Brain microvascular endothelial cell (primary cell): ENCODE measurements around the gene PSMD9.

Experiments
- DNase-seq: peaks from one replicate; pipeline ENCODE4 v3.0.0-alpha.2; 2020
- H3K27ac ChIP-seq: fragments of 250-450 bp; sonication (Bioruptor Pico); 2 replicates; pipeline ENCODE4 v1.5.1; 2020; ENCODE audit warnings: mild to moderate bottlenecking, moderate library complexity
- H3K27me3 ChIP-seq: fragments of 250-450 bp; sonication (Bioruptor Pico); replicated peaks from 2 replicates; pipeline ENCODE4 v1.5.1; 2020; ENCODE audit warnings: mild to moderate bottlenecking
- H3K36me3 ChIP-seq: fragments of 250-450 bp; sonication (Bioruptor Pico); replicated peaks from 2 replicates; pipeline ENCODE4 v1.5.1; 2020; ENCODE audit warnings: mild to moderate bottlenecking
- H3K4me3 ChIP-seq: 2 replicates; pipeline ENCODE4 v1.5.1; 2011; ENCODE audit warnings: low read depth, mild to moderate bottlenecking, control low read depth, low read length, moderate library complexity
- CTCF ChIP-seq: IDR thresholded peaks from 2 replicates; pipeline ENCODE4 v1.5.1; 2011; ENCODE audit warnings: low read depth, mild to moderate bottlenecking, moderate library complexity, low read length, control low read depth, inconsistent platforms; ENCODE audit errors: missing control alignments
- in situ Hi-C: cut with HindIII; loops from 2 replicates; pipeline ENCODE4 v1.10.0; 2017; ENCODE audit warnings: low sequenced_read_pairs, low pct_ligation_motif_present

The PSMD9 gene

GRCh38 chr12:121899590-121899989 lies 11.0 kb downstream of the PSMD9 start:
- no peak overlapping the region for H3K27ac ChIP-seq
- H3K36me3 ChIP-seq = peaks cover 82% of the 10 kb centered on the region
- H3K27me3 ChIP-seq = no peaks in the 10 kb centered on the region
- H3K4me3 ChIP-seq = no peak overlapping the region
- no peak for DNase-seq
- no peak for TF ChIP-seq CTCF
- in situ Hi-C loops = no loop called here

GRCh38 chr12:121903202-121903601 lies 14.6 kb downstream of the PSMD9 start:
- H3K27ac ChIP-seq = no peak overlapping the region
- no peak overlapping the region for H3K4me3 ChIP-seq
- DNase-seq = no peak
- H3K27me3 ChIP-seq = no peaks in the 10 kb centered on the region
- in situ Hi-C loops = no loop called here
- H3K36me3 ChIP-seq = peaks cover 76% of the 10 kb centered on the region
- TF ChIP-seq CTCF = no peak

GRCh38 chr12:121905746-121906145 lies 17.2 kb downstream of the PSMD9 start:
- Histone ChIP-seq H3K36me3 (peaks cover 64% of the 10 kb centered on the region), H3K27me3 (no peaks in the 10 kb centered on the region), H3K27ac (no peak overlapping the region), H3K4me3 (no peak overlapping the region)
- TF ChIP-seq CTCF = no peak
- in situ Hi-C loops = no loop called here
- no peak for DNase-seq

- Histone ChIP-seq H3K27me3 (no peaks in the 10 kb centered on the region), H3K4me3 (no peak overlapping the region), H3K36me3 (peaks cover 52% of the 10 kb centered on the region), H3K27ac (no peak overlapping the region)
- no peak for DNase-seq
- TF ChIP-seq CTCF = no peak
- in situ Hi-C loops = no loop called here
Measured at GRCh38 chr12:121908702-121909101, 20.1 kb downstream of the PSMD9 start.

GRCh38 chr12:121911824-121912585 lies 23.4 kb downstream of the PSMD9 start:
- peaks cover 55% of the 10 kb centered on the region for H3K36me3 ChIP-seq
- H3K27ac ChIP-seq = no peak overlapping the region

More at GRCh38 chr12:121911824-121912585, 23.4 kb downstream of the PSMD9 start:
- no peak for DNase-seq
- no peaks in the 10 kb centered on the region for H3K27me3 ChIP-seq
- H3K4me3 ChIP-seq = no peak overlapping the region
- in situ Hi-C loops = no loop called here
- no peak for TF ChIP-seq CTCF
